Caco-2 (cell line): Measurements from ENCODE around the gene PARP16. TPM values are rescaled to one million over a fixed set of nuclear protein-coding genes. Genes with fewer than 3 reads are reported as not detected.

Experiments used
- BruUV-seq: library from RNA; stranded (reverse); fragments of 400-500 nt; replicated peaks from 2 replicates; lab custom pipeline; 2021; lab: Mats Ljungman, UMichigan
- CTCF ChIA-PET: fragments of 300-600 bp; sonication (Branson Sonifier 250); formaldehyde crosslinking; loops from one replicate; lab custom pipeline; 2022; ENCODE audit warnings: antibody characterized with exemption; lab: Charles Lee
- POLR2A ChIA-PET: fragments of 300-600 bp; sonication (Branson Sonifier 250); formaldehyde crosslinking; loops from one replicate; lab custom pipeline; 2022; ENCODE audit warnings: antibody characterized with exemption; lab: Charles Lee
- DNase-seq, 2 experiments: peaks; one replicate each; pipeline versions ENCODE4 v3.0.0 to v3.0.0-alpha.2; 2020 to 2022
- H3K27me3 ChIP-seq: replicated peaks from 2 replicates; pipeline ENCODE4 v1.6.0; 2011; ENCODE audit warnings: low read length; ENCODE audit not compliant: control insufficient read depth, insufficient read depth
- H3K36me3 ChIP-seq: 2 replicates; pipeline ENCODE4 v1.5.1; 2011; ENCODE audit warnings: low read length; ENCODE audit not compliant: control insufficient read depth, insufficient read depth
- H3K4me1 ChIP-seq: fragments of 250-450 bp; sonication (Bioruptor Pico); 2 replicates; pipeline ENCODE4 v1.5.1; 2020; ENCODE audit warnings: mild to moderate bottlenecking
- H3K4me3 ChIP-seq: 2 replicates; pipeline ENCODE4 v1.5.1; 2011; ENCODE audit warnings: low read depth, mild to moderate bottlenecking, control low read depth, low read length
- H3K9me3 ChIP-seq: fragments of 250-450 bp; sonication (Bioruptor Pico); 2 replicates; pipeline ENCODE4 v1.5.1; 2020; ENCODE audit warnings: mild to moderate bottlenecking, moderate library complexity
- H3K27ac Mint-ChIP-seq: one replicate; pipeline ENCODE4 v1.8.0; 2022; ENCODE audit warnings: mixed read lengths; ENCODE audit not compliant: unreplicated experiment
- H3K27me3 Mint-ChIP-seq: one replicate; pipeline ENCODE4 v1.8.0; 2022; ENCODE audit warnings: mixed read lengths; ENCODE audit not compliant: insufficient read depth, unreplicated experiment
- H3K36me3 Mint-ChIP-seq: one replicate; pipeline ENCODE4 v1.8.0; 2022; ENCODE audit warnings: mild to moderate bottlenecking, mixed read lengths; ENCODE audit not compliant: insufficient read depth, unreplicated experiment
- H3K4me1 Mint-ChIP-seq: one replicate; pipeline ENCODE4 v1.8.0; 2022; ENCODE audit warnings: low read depth, mixed read lengths; ENCODE audit not compliant: unreplicated experiment
- H3K4me3 Mint-ChIP-seq: one replicate; pipeline ENCODE4 v1.8.0; 2022; ENCODE audit warnings: mild to moderate bottlenecking, moderate library complexity, mixed read lengths; ENCODE audit not compliant: unreplicated experiment
- H3K9me3 Mint-ChIP-seq: one replicate; pipeline ENCODE4 v1.8.0; 2022; ENCODE audit warnings: mixed read lengths; ENCODE audit not compliant: unreplicated experiment
- intact Hi-C: fragments of 100-400 bp; cut with micrococcal nuclease; formaldehyde crosslinking; loops from one replicate; pipeline ENCODE4 v1.10.0; 2022; ENCODE audit not compliant: unreplicated experiment
- total RNA-seq: library from RNA; stranded (reverse); gene quantifications from 2 replicates; pipeline ENCODE4 v1.2.3, GENCODE V29; 2022
- TF ChIP-seq, protein P1 (sequence below), 2 experiments: fragments of 200-600 bp in 1 of 2; IDR thresholded peaks; 1 replicate in 1 of 2; 2 replicates in 1 of 2; pipeline versions ENCODE4 v1.5.1 to v1.8.0; 2011 to 2022; ENCODE audit warnings: antibody characterized with exemption in 1 of 2, control low read depth in 1 of 2, inconsistent platforms in 1 of 2, low read depth in 1 of 2, low read length in 1 of 2, mild to moderate bottlenecking in 1 of 2, moderate library complexity in 1 of 2; ENCODE audit not compliant: insufficient read depth in 1 of 2, severe bottlenecking in 1 of 2, unreplicated experiment in 1 of 2

Gene PARP16
- total RNA-seq, 1 experiment from 2014 or later: 6.9 TPM

GRCh38 chr15:65213241-65213640 lies 73.4 kb downstream of the PARP16 start:
- Mint-ChIP-seq H3K4me1 (peaks cover 10% of the 10 kb centered on the region), H3K36me3 (no peaks in the 10 kb centered on the region), H3K27me3 (no peaks in the 10 kb centered on the region), H3K27ac (no peak overlapping the region), H3K9me3 (no peaks in the 10 kb centered on the region), H3K4me3 (no peak overlapping the region)
- ChIA-PET POLR2A (no interaction called here), CTCF (interaction anchor here (1.7 kb wide), 1 partner anchor 58 kb away, joined by 4 read pairs; no protein-coding TSS in a partner anchor)
- no peak for DNase-seq
- BruUV-seq: no TSS peak
- Histone ChIP-seq H3K9me3 (no peaks in the 10 kb centered on the region), H3K27me3 (no peaks in the 10 kb centered on the region), H3K4me1 (0 out of 2 replicates have a peak, but pooled peaks cover 6% of the 10 kb centered on the region), H3K36me3 (no peaks in the 10 kb centered on the region), H3K4me3 (no peak overlapping the region)
- intact Hi-C loops: no loop called here
- TF ChIP-seq, protein P1, sequence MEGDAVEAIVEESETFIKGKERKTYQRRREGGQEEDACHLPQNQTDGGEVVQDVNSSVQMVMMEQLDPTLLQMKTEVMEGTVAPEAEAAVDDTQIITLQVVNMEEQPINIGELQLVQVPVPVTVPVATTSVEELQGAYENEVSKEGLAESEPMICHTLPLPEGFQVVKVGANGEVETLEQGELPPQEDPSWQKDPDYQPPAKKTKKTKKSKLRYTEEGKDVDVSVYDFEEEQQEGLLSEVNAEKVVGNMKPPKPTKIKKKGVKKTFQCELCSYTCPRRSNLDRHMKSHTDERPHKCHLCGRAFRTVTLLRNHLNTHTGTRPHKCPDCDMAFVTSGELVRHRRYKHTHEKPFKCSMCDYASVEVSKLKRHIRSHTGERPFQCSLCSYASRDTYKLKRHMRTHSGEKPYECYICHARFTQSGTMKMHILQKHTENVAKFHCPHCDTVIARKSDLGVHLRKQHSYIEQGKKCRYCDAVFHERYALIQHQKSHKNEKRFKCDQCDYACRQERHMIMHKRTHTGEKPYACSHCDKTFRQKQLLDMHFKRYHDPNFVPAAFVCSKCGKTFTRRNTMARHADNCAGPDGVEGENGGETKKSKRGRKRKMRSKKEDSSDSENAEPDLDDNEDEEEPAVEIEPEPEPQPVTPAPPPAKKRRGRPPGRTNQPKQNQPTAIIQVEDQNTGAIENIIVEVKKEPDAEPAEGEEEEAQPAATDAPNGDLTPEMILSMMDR (IDR thresholded peaks at IDR 0.05; ENCODE audit: insufficient read depth in 1 of 2, low read depth in 1 of 2, low read length in 1 of 2, severe bottlenecking in 1 of 2, unreplicated experiment in 1 of 2): no peak

GRCh38 chr15:65212097-65212496 lies 74.6 kb downstream of the PARP16 start:
- intact Hi-C loops: no loop called here
- no peaks in the 10 kb centered on the region for H3K36me3 Mint-ChIP-seq
- no peak overlapping the region for H3K4me3 Mint-ChIP-seq
- Histone ChIP-seq H3K4me1 (0 out of 2 replicates have a peak, but pooled peaks cover 6% of the 10 kb centered on the region), H3K27me3 (no peaks in the 10 kb centered on the region), H3K36me3 (no peaks in the 10 kb centered on the region), H3K4me3 (no peak overlapping the region), H3K9me3 (no peaks in the 10 kb centered on the region)
- ChIA-PET POLR2A (no interaction called here), CTCF (interaction anchor here (1.7 kb wide), 1 partner anchor 59 kb away, joined by 4 read pairs; no protein-coding TSS in a partner anchor)
- no peak overlapping the region for H3K27ac Mint-ChIP-seq
- H3K27me3 Mint-ChIP-seq: no peaks in the 10 kb centered on the region
- no TSS peak for BruUV-seq
- peaks cover 10% of the 10 kb centered on the region for H3K4me1 Mint-ChIP-seq
- TF ChIP-seq, protein P1 (IDR thresholded peaks at IDR 0.05; ENCODE audit: insufficient read depth in 1 of 2, low read depth in 1 of 2, low read length in 1 of 2, severe bottlenecking in 1 of 2, unreplicated experiment in 1 of 2): peak; percentile 45 to 69
- peak; percentile 49 to 53 for DNase-seq
- no peaks in the 10 kb centered on the region for H3K9me3 Mint-ChIP-seq

DNA sequence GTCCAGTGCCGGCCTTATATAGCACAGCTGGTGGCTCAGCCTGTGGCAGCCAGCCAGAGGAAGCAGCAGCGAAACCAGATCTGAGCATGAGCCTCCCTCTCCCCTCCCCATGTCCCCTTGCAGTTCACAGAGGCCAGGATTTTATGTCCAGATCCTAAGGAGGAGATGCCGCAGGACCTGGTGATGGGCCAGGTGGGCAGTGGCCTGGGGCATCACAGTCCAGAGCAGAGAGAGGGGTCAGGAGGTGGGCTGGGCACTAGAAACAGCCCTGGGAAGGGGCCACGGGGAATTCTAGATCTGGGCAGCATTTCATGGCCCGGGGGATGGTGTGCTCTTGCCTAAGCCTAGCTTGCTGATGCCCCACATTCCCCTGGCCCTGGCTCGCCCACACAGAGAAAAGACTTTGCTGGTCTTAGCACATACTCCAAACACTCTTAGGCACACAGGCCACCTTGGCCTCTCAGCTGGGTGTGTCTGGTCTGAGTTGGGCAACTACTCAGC lies 75.2 kb downstream of the PARP16 start:
- no peaks in the 10 kb centered on the region for H3K36me3 Mint-ChIP-seq
- H3K27ac Mint-ChIP-seq: no peak overlapping the region
- H3K27me3 ChIP-seq: no peaks in the 10 kb centered on the region
- H3K4me1 ChIP-seq: 0 out of 2 replicates have a peak, but pooled peaks cover 6% of the 10 kb centered on the region
- CTCF ChIA-PET: interaction anchor here (0.5 to 1.7 kb wide), 2 partner anchors 59 to 175 kb away, joined by 3 to 4 read pairs; no protein-coding TSS in a partner anchor
- POLR2A ChIA-PET: no interaction called here
- no peaks in the 10 kb centered on the region for H3K9me3 Mint-ChIP-seq
- no peaks in the 10 kb centered on the region for H3K9me3 ChIP-seq
- peaks cover 10% of the 10 kb centered on the region for H3K4me1 Mint-ChIP-seq
- no peak for DNase-seq
- H3K36me3 ChIP-seq: no peaks in the 10 kb centered on the region
- no TSS peak for BruUV-seq
- no peak overlapping the region for H3K4me3 ChIP-seq
- TF ChIP-seq, protein P1 (IDR thresholded peaks at IDR 0.05; ENCODE audit: insufficient read depth in 1 of 2, low read depth in 1 of 2, low read length in 1 of 2, severe bottlenecking in 1 of 2, unreplicated experiment in 1 of 2): no peak
- H3K27me3 Mint-ChIP-seq: no peaks in the 10 kb centered on the region
- no peak overlapping the region for H3K4me3 Mint-ChIP-seq
- intact Hi-C loops: no loop called here
